GM21576 (cell line): ENCODE data around the gene ICAM5.
"Not testable (repeated sequence)": the region's sequence is repeated elsewhere in the genome, so short reads cannot be mapped to it uniquely, and the experiment has no call there.

Experiments
- ATAC-seq: cut with Tn5 transposase; IDR thresholded peaks from one replicate; pipeline ENCODE4 v1.9.1; 2021; ENCODE audit warnings: mild to moderate bottlenecking, moderate library complexity; ENCODE audit not compliant: unreplicated experiment

Gene ICAM5

GRCh38 chr19:10269333-10270179, 20.2 kb upstream of the ICAM5 start:
- ATAC-seq, result no peak

GRCh38 chr19:10270180-10270615, 19.6 kb upstream of the ICAM5 start:
- peak; percentile 35 for ATAC-seq

GRCh38 chr19:10270616-10271394, 18.9 kb upstream of the ICAM5 start, which contains the start of gene ICAM1:
Gene ICAM1, plus strand, starts transcription at chr19:10271120. Its CDS starts 40 bp downstream, at chr19:10271160.
- peak; percentile 48 for ATAC-seq

- no peak for ATAC-seq
Measured at GRCh38 chr19:10271543-10272086, 18.1 kb upstream of the ICAM5 start.

- ATAC-seq, result no peak
Measured at GRCh38 chr19:10274589-10274988, 15.2 kb upstream of the ICAM5 start.

- no peak for ATAC-seq
Measured at GRCh38 chr19:10277795-10278589, 11.8 kb upstream of the ICAM5 start.

GRCh38 chr19:10278935-10279334, 10.8 kb upstream of the ICAM5 start:
- ATAC-seq, result no peak

- no peak for ATAC-seq
Measured at GRCh38 chr19:10279737-10280442, 9.9 kb upstream of the ICAM5 start.

GRCh38 chr19:10282043-10282442, 7.7 kb upstream of the ICAM5 start:
- ATAC-seq, result not testable (repeated sequence)

- ATAC-seq, result no peak
Measured at GRCh38 chr19:10283301-10284064, 6.3 kb upstream of the ICAM5 start.

GRCh38 chr19:10284065-10284959, 5.4 kb upstream of the ICAM5 start:
- no peak for ATAC-seq

GRCh38 chr19:10284960-10285278, 4.8 kb upstream of the ICAM5 start:
- no peak for ATAC-seq

DNA sequence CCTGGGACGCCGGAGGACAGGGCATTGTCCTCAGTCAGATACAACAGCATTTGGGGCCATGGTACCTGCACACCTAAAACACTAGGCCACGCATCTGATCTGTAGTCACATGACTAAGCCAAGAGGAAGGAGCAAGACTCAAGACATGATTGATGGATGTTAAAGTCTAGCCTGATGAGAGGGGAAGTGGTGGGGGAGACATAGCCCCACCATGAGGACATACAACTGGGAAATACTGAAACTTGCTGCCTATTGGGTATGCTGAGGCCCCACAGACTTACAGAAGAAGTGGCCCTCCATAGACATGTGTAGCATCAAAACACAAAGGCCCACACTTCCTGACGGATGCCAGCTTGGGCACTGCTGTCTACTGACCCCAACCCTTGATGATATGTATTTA, 4.4 kb upstream of the ICAM5 start:
- ATAC-seq, result no peak

- no peak for ATAC-seq
Measured at GRCh38 chr19:10286803-10287737, 2.7 kb upstream of the ICAM5 start, which contains the start of gene ICAM4. Gene ICAM4, plus strand, starts transcription at chr19:10286955. Its CDS starts 58 bp downstream, at chr19:10287013.

- no peak for ATAC-seq
Measured at GRCh38 chr19:10288662-10289166, 1.0 kb upstream of the ICAM5 start.

DNA sequence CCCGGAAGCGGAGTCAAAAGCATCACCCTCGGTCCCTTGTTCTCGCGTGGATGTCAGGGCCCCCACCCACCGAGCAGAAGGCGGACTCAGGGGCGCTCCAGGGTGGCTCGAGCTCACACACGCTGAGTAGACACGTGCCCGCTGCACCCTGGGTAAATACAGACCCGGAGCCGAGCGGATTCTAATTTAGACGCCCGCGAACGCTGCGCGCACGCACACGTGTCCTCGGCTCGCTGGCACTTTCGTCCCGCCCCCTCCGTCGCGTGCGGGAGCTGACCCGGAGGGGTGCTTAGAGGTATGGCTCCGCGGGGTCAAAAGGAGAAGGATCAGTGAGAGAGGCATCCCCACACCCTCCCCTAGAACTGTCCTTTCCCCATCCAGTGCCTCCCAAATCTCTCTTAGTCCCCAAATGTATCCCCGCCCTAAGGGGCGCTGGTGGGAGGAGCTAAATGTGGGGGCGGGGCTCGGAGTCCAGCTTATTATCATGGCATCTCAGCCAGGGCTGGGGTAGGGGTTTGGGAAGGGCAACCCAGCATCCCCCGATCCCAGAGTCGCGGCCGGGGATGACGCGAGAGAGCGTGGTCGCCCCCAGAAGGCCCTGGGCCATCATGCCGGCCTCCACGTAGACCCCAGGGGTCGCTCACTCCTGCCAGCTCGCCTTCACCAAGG, 451 bp upstream of the ICAM5 start:
- ATAC-seq, result no peak
